Neural cell (in vitro differentiated cells): ENCODE results near the gene NPTXR. TPM values are rescaled to one million over a fixed set of nuclear protein-coding genes. Genes with fewer than 3 reads are reported as not detected.

Source experiments
- H2AFZ ChIP-seq: fragments of 200-600, 300-800 bp; sonication (generic), shearing (Covaris generic); 2 replicates; pipeline ENCODE4 v1.6.0; 2014; ENCODE audit warnings: low read depth, mild to moderate bottlenecking, antibody characterized with exemption, low read length, moderate library complexity
- H3F3A ChIP-seq: fragments of 200-600 bp; shearing (Covaris generic); 2 replicates; pipeline ENCODE4 v1.6.1; 2016; ENCODE audit warnings: mild to moderate bottlenecking, moderate library complexity, mixed read lengths, antibody characterized with exemption, low read length; ENCODE audit not compliant: insufficient read depth, poor library complexity, severe bottlenecking
- H3K27ac ChIP-seq: fragments of 200-600, 300-800 bp; sonication (generic), shearing (Covaris generic); 2 replicates; pipeline ENCODE4 v1.5.1; 2014; ENCODE audit warnings: mild to moderate bottlenecking, low read length, moderate library complexity
- H3K27me3 ChIP-seq: fragments of 300-800, 200-600 bp; sonication (generic), shearing (Covaris generic); 2 replicates; pipeline ENCODE4 v1.6.0; 2014; ENCODE audit warnings: mild to moderate bottlenecking, low read depth, low read length, moderate library complexity; ENCODE audit not compliant: insufficient read depth
- H3K36me3 ChIP-seq: fragments of 300-800, 200-600 bp; sonication (generic), shearing (Covaris generic); 2 replicates; pipeline ENCODE4 v1.5.1; 2014; ENCODE audit warnings: mild to moderate bottlenecking, antibody characterized with exemption, low read length, moderate library complexity; ENCODE audit not compliant: insufficient read depth
- H3K4me2 ChIP-seq: fragments of 300-800, 200-600 bp; sonication (generic), shearing (Covaris generic); 2 replicates; pipeline ENCODE4 v1.6.0; 2014; ENCODE audit warnings: mild to moderate bottlenecking, low read length
- H3K4me3 ChIP-seq: fragments of 300-800, 200-600 bp; sonication (generic), shearing (Covaris generic); 2 replicates; pipeline ENCODE4 v1.5.1; 2014; ENCODE audit warnings: mild to moderate bottlenecking, low read length, moderate library complexity
- H3K79me2 ChIP-seq: fragments of 200-600 bp; shearing (Covaris generic); replicated peaks from 2 replicates; pipeline ENCODE4 v1.6.0; 2014; ENCODE audit warnings: mild to moderate bottlenecking, low read length, moderate library complexity; ENCODE audit not compliant: insufficient read depth
- H3K9ac ChIP-seq: fragments of 300-800, 200-600 bp; sonication (generic), shearing (Covaris generic); 2 replicates; pipeline ENCODE4 v1.6.1; 2016; ENCODE audit warnings: mild to moderate bottlenecking, low read length, mixed read lengths
- H3K9me2 ChIP-seq: fragments of 200-600 bp; shearing (Covaris generic); 2 replicates; pipeline ENCODE4 v1.6.1; 2016; ENCODE audit warnings: mild to moderate bottlenecking, low read length, mixed read lengths; ENCODE audit not compliant: insufficient read depth
- H3K9me3 ChIP-seq: fragments of 200-600, 300-800 bp; sonication (generic), shearing (Covaris generic); 2 replicates; pipeline ENCODE4 v1.6.1; 2016; ENCODE audit warnings: mild to moderate bottlenecking, mixed run types, low read length, moderate library complexity, mixed read lengths
- H4K20me1 ChIP-seq: fragments of 200-600 bp; shearing (Covaris generic); 2 replicates; pipeline ENCODE4 v1.6.1; 2016; ENCODE audit warnings: mild to moderate bottlenecking, mixed run types; ENCODE audit not compliant: insufficient read depth
- CTCF ChIP-seq: fragments of 450-650 bp; IDR thresholded peaks from 2 replicates; pipeline ENCODE4 v1.5.1; 2014; ENCODE audit warnings: antibody characterized with exemption, mild to moderate bottlenecking, moderate library complexity; ENCODE audit not compliant: poor library complexity, severe bottlenecking
- EP300 ChIP-seq: fragments of 450-650 bp; conservative IDR thresholded peaks from 2 replicates; pipeline ENCODE4 v1.6.1; 2014; ENCODE audit warnings: antibody characterized with exemption, mild to moderate bottlenecking, moderate library complexity; ENCODE audit not compliant: poor library complexity, severe bottlenecking
- EZH2 ChIP-seq: fragments of 200-600, 300-800 bp; shearing (Covaris generic), sonication (generic); IDR thresholded peaks from 2 replicates; pipeline ENCODE4 v1.6.1; 2014; ENCODE audit warnings: antibody characterized with exemption, low read length, borderline replicate concordance, mild to moderate bottlenecking; ENCODE audit not compliant: insufficient read depth, poor library complexity, severe bottlenecking
- MXI1 ChIP-seq: fragments of 450-650 bp; conservative IDR thresholded peaks from 2 replicates; pipeline ENCODE4 v1.6.1; 2014; ENCODE audit warnings: antibody characterized with exemption, mild to moderate bottlenecking; ENCODE audit not compliant: poor library complexity, severe bottlenecking
- POLR2AphosphoS5 ChIP-seq: IDR thresholded peaks from 2 replicates; pipeline ENCODE4 v1.6.1; 2012
- RAD21 ChIP-seq: fragments of 450-650 bp; conservative IDR thresholded peaks from 2 replicates; pipeline ENCODE4 v1.6.1; 2014; ENCODE audit warnings: antibody characterized with exemption, mild to moderate bottlenecking, moderate library complexity
- REST ChIP-seq: IDR thresholded peaks from 2 replicates; pipeline ENCODE4 v1.6.1; 2012; ENCODE audit warnings: borderline replicate concordance
- SMC3 ChIP-seq: fragments of 450-650 bp; conservative IDR thresholded peaks from 2 replicates; pipeline ENCODE4 v1.6.1; 2014; ENCODE audit warnings: antibody characterized with exemption, mild to moderate bottlenecking, moderate library complexity; ENCODE audit not compliant: poor library complexity
- TAF1 ChIP-seq: IDR thresholded peaks from 2 replicates; pipeline ENCODE4 v1.6.1; 2012; ENCODE audit warnings: low read depth
- polyA plus RNA-seq: library from polyadenylated mRNA; depleted of rRNA; stranded (reverse); fragments of >200 nt; gene quantifications from 2 replicates; pipeline ENCODE4 v1.2.3, GENCODE V29; 2014

Gene NPTXR
- polyA plus RNA-seq, 1 donor from 2014 or later: 17.0 TPM

GRCh38 chr22:38777087-38777671 lies 66.6 kb downstream of the NPTXR start:
- Histone ChIP-seq H3K4me3 (no peak overlapping the region), H3K9me2 (no peaks in the 10 kb centered on the region), H3K27me3 (no peaks in the 10 kb centered on the region), H3K79me2 (no peaks in the 10 kb centered on the region), H3K36me3 (no peaks in the 10 kb centered on the region), H3K9me3 (no peaks in the 10 kb centered on the region), H3K9ac (no peak overlapping the region), H2AFZ (no peak overlapping the region), H3F3A (no peaks in the 10 kb centered on the region), H4K20me1 (no peaks in the 10 kb centered on the region), H3K27ac (no peak overlapping the region), H3K4me2 (no peak overlapping the region)
- TF ChIP-seq POLR2AphosphoS5: no peak
- no peak for TF ChIP-seq CTCF
- TF ChIP-seq SMC3: no peak
- no peak for TF ChIP-seq MXI1
- no peak for TF ChIP-seq RAD21
- TF ChIP-seq EZH2: no peak
- no peak for TF ChIP-seq EP300

GRCh38 chr22:38776086-38776485 lies 67.7 kb downstream of the NPTXR start:
- Histone ChIP-seq H3K9me3 (no peaks in the 10 kb centered on the region), H3K9me2 (no peaks in the 10 kb centered on the region), H3K4me2 (no peak overlapping the region), H3K79me2 (no peaks in the 10 kb centered on the region), H3F3A (no peaks in the 10 kb centered on the region), H3K27ac (no peak overlapping the region), H3K27me3 (no peaks in the 10 kb centered on the region), H3K36me3 (no peaks in the 10 kb centered on the region), H3K4me3 (no peak overlapping the region), H2AFZ (no peak overlapping the region), H4K20me1 (no peaks in the 10 kb centered on the region), H3K9ac (no peak overlapping the region)
- TF ChIP-seq REST: no peak

- H2AFZ ChIP-seq: no peak overlapping the region
- no peak overlapping the region for H3K9ac ChIP-seq
These were observed 68.2 kb downstream of the NPTXR start for GRCh38 chr22:38775656-38776055.

More at GRCh38 chr22:38775656-38776055, 68.2 kb downstream of the NPTXR start:
- H4K20me1 ChIP-seq: no peaks in the 10 kb centered on the region
- H3K27ac ChIP-seq: no peak overlapping the region
- H3K9me2 ChIP-seq: no peaks in the 10 kb centered on the region
- H3K79me2 ChIP-seq: no peaks in the 10 kb centered on the region
- H3K9me3 ChIP-seq: no peaks in the 10 kb centered on the region
- no peaks in the 10 kb centered on the region for H3F3A ChIP-seq
- TF ChIP-seq CTCF (no peak), EZH2 (no peak), POLR2AphosphoS5 (no peak), MXI1 (no peak), RAD21 (no peak), EP300 (no peak), REST (no peak), TAF1 (no peak), SMC3 (no peak)
- H3K4me2 ChIP-seq: no peak overlapping the region
- H3K36me3 ChIP-seq: no peaks in the 10 kb centered on the region
- H3K4me3 ChIP-seq: no peak overlapping the region
- H3K27me3 ChIP-seq: no peaks in the 10 kb centered on the region
